K562 (cell line): ENCODE data around the gene PAN2. TPM values are rescaled to one million over a fixed set of nuclear protein-coding genes. Genes with fewer than 3 reads are reported as not detected.

Source experiments
- CBX5 ChIP-seq: IDR thresholded peaks from 2 replicates; pipeline ENCODE4 v1.6.1; 2014; ENCODE audit warnings: low read depth, borderline replicate concordance
- CREBBP ChIP-seq: IDR thresholded peaks from one replicate; pipeline ENCODE4 v1.6.1; 2012; ENCODE audit warnings: low read depth, mild to moderate bottlenecking, control low read depth, inconsistent platforms, low read length
- DNMT1 ChIP-seq: fragments of 450-650 bp; IDR thresholded peaks from 2 replicates; pipeline ENCODE4 v1.6.1; 2016; ENCODE audit warnings: antibody characterized with exemption, mild to moderate bottlenecking
- IFI16 ChIP-seq: fragments of 250-450 bp; sonication (Bioruptor Pico); IDR thresholded peaks from 2 replicates; pipeline ENCODE4 v2.1.2; 2022; ENCODE audit warnings: mild to moderate bottlenecking, inconsistent platforms
- LARP7 ChIP-seq: fragments of 450-650 bp; IDR thresholded peaks from 2 replicates; pipeline ENCODE4 v1.6.1; 2016
- MEF2A ChIP-seq: IDR thresholded peaks from 2 replicates; pipeline ENCODE4 v1.6.1; 2011; ENCODE audit warnings: low read depth, mild to moderate bottlenecking, low read length, moderate library complexity; ENCODE audit not compliant: control insufficient read depth
- NFXL1 ChIP-seq: fragments of 450-650 bp; formaldehyde crosslinking; IDR thresholded peaks from 2 replicates; pipeline ENCODE4 v1.4.0; 2021; ENCODE audit warnings: mild to moderate bottlenecking
- RBM17 ChIP-seq: fragments of 200-400 bp; formaldehyde crosslinking; IDR thresholded peaks from 2 replicates; pipeline ENCODE4 v1.6.1; 2017; ENCODE audit warnings: low read depth, mild to moderate bottlenecking, low read length, borderline replicate concordance
- RBM34 ChIP-seq: fragments of 200-400 bp; formaldehyde crosslinking; IDR thresholded peaks from 2 replicates; pipeline ENCODE4 v1.6.1; 2018; ENCODE audit warnings: low read length, borderline replicate concordance; ENCODE audit not compliant: insufficient read depth
- RBM39 ChIP-seq: fragments of 200-400 bp; formaldehyde crosslinking; optimal IDR thresholded peaks from 2 replicates; pipeline ENCODE3; 2018; ENCODE audit warnings: low read depth, low read length
- ZNF311 ChIP-seq: fragments of 250-450 bp; sonication (Bioruptor Pico); IDR thresholded peaks from 2 replicates; pipeline ENCODE4 v1.4.0; 2020; ENCODE audit warnings: mild to moderate bottlenecking, moderate library complexity
- ZNF347 ChIP-seq: fragments of 450-650 bp; formaldehyde crosslinking; IDR thresholded peaks from 2 replicates; pipeline ENCODE4 v1.4.0; 2020; ENCODE audit warnings: low read depth, mild to moderate bottlenecking, moderate library complexity
- ZNF586 ChIP-seq: fragments of 450-650 bp; formaldehyde crosslinking; conservative IDR thresholded peaks from 2 replicates; pipeline ENCODE4 v1.4.0; 2020; ENCODE audit warnings: mild to moderate bottlenecking, moderate library complexity
- polyA plus RNA-seq, 8 experiments: library from polyadenylated mRNA; depleted of rRNA in 4 of 8; stranded (reverse) in 5 of 8; unstranded in 3 of 8; fragments of >200 nt; fragmentation: Nextera tagmentation in 2 of 8; fragmentation: Illumina TruSeq in 1 of 8; extraction: Ambion mirVana in 2 of 8; extraction: Trizol in 1 of 8; gene quantifications; 2 replicates each; pipeline versions ENCODE4 v1.2.1 to v1.2.3, GENCODE V29; 2011 to 2014; ENCODE audit warnings: inconsistent platforms in 1 of 8, missing spikeins in 1 of 8
- total RNA-seq, 7 experiments: library from RNA; depleted of rRNA in 6 of 7; stranded (reverse); fragments of >200 nt in 6 of 7; fragmentation: Illumina TruSeq in 2 of 7; extraction: Trizol in 2 of 7; gene quantifications; 2 replicates each; pipeline versions ENCODE4 v1.2.1 to v1.2.3, GENCODE V29; 2011 to 2021; ENCODE audit warnings: low replicate concordance in 1 of 7
- TF ChIP-seq, protein P1 (sequence below): sonication (generic); formaldehyde crosslinking; IDR thresholded peaks from 2 replicates; pipeline ENCODE4 v1.8.0; 2022; ENCODE audit warnings: missing genetic modification reagents, mild to moderate bottlenecking, moderate library complexity, borderline replicate concordance
- TF ChIP-seq, protein P2 (sequence below): fragments of 150-350 bp; IDR thresholded peaks from 2 replicates; pipeline ENCODE4 v1.6.1; 2014; ENCODE audit warnings: low read depth, mild to moderate bottlenecking, low read length, borderline replicate concordance
- TF ChIP-seq, protein P3 (sequence below): fragments of 250-450 bp; sonication (Bioruptor Pico); IDR thresholded peaks from 2 replicates; pipeline ENCODE4 v1.8.0; 2021; ENCODE audit warnings: moderate library complexity, mild to moderate bottlenecking, inconsistent platforms
- TF ChIP-seq, protein P4 (sequence below): sonication (generic); formaldehyde crosslinking; IDR thresholded peaks from 2 replicates; pipeline ENCODE4 v1.8.1; 2022; ENCODE audit warnings: missing genetic modification reagents
- TF ChIP-seq, protein P5 (sequence below), 2 experiments: fragments of 450-650 bp in 1 of 2; sonication (generic) in 1 of 2; formaldehyde crosslinking in 1 of 2; IDR thresholded peaks in 1 of 2; conservative IDR thresholded peaks in 1 of 2; 2 replicates each; pipeline versions ENCODE4 v1.6.1 to v1.8.1; 2016 to 2023; ENCODE audit warnings: mild to moderate bottlenecking in 2 of 2, moderate library complexity in 2 of 2, inconsistent platforms in 1 of 2, missing genetic modification reagents in 1 of 2
- TF ChIP-seq, protein P6 (sequence below): fragments of 250-450 bp; sonication (Bioruptor Pico); IDR thresholded peaks from 2 replicates; pipeline ENCODE4 v1.8.0; 2022; ENCODE audit warnings: moderate library complexity, mild to moderate bottlenecking, inconsistent platforms

PAN2 gene
- total and polyA plus RNA-seq, 9 of the 15 experiments (the other 6 are each of a cell fraction or from before 2014, with no cell fraction given), result 15.0 to 66.1 (median 25.9) TPM

DNA sequence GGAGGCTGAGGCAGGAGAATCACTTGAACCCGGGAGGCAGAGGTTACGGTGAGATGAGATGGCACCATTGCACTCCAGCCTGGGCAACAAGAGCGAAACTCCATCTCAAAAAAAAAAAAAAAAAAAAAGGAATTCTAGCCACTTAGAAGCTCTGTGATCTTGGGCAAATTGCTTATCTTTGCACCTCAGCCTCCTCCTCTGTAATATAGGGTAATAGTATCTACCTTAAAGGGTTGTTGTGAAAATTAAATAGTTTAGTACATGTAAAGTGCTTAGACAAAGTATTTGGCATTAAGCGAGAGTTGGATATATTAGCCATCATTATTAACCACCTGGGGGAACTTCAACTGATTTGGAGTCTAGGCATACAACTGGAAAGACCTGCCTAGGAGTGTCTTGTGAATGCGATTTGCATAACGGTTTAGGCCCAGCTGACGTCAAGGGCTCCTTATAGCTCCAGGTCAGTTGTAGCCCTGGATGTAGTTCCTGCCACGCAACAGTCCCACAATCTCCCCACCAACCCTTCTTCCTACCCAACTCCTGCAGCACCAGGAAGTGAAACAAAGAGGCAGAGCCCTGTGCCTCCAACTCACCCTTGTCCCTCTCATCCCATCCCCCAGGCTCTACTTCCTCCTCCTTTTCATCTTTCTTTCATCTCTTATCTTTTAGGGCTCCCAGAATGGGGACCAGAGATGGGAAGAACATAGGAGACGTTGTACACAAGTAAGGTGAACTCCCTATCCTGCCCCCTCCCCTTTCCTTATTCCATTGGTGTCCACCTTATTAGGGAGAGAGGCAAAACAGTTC lies 2.8 kb upstream of the PAN2 start (continued):
- TF ChIP-seq, protein P1, sequence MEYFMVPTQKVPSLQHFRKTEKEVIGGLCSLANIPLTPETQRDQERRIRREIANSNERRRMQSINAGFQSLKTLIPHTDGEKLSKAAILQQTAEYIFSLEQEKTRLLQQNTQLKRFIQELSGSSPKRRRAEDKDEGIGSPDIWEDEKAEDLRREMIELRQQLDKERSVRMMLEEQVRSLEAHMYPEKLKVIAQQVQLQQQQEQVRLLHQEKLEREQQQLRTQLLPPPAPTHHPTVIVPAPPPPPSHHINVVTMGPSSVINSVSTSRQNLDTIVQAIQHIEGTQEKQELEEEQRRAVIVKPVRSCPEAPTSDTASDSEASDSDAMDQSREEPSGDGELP (CRISPR knock-in tag), result peak; percentile 63
- TF ChIP-seq CBX5 (no peak), ZNF586 (CRISPR knock-in tag) (no peak), NFXL1 (CRISPR knock-in tag) (no peak), DNMT1 (no peak), IFI16 (CRISPR knock-in tag) (no peak), RBM39 (no peak), RBM17 (no peak), CREBBP (no peak), MEF2A (peak; percentile 95), ZNF347 (CRISPR knock-in tag) (no peak), ZNF311 (CRISPR knock-in tag) (no peak), LARP7 (no peak), RBM34 (no peak)
- TF ChIP-seq, protein P2, sequence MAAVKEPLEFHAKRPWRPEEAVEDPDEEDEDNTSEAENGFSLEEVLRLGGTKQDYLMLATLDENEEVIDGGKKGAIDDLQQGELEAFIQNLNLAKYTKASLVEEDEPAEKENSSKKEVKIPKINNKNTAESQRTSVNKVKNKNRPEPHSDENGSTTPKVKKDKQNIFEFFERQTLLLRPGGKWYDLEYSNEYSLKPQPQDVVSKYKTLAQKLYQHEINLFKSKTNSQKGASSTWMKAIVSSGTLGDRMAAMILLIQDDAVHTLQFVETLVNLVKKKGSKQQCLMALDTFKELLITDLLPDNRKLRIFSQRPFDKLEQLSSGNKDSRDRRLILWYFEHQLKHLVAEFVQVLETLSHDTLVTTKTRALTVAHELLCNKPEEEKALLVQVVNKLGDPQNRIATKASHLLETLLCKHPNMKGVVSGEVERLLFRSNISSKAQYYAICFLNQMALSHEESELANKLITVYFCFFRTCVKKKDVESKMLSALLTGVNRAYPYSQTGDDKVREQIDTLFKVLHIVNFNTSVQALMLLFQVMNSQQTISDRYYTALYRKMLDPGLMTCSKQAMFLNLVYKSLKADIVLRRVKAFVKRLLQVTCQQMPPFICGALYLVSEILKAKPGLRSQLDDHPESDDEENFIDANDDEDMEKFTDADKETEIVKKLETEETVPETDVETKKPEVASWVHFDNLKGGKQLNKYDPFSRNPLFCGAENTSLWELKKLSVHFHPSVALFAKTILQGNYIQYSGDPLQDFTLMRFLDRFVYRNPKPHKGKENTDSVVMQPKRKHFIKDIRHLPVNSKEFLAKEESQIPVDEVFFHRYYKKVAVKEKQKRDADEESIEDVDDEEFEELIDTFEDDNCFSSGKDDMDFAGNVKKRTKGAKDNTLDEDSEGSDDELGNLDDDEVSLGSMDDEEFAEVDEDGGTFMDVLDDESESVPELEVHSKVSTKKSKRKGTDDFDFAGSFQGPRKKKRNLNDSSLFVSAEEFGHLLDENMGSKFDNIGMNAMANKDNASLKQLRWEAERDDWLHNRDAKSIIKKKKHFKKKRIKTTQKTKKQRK, result no peak
- TF ChIP-seq, protein P3, sequence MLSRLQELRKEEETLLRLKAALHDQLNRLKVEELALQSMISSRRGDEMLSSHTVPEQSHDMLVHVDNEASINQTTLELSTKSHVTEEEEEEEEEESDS (CRISPR knock-in tag), result no peak
- TF ChIP-seq, protein P4, sequence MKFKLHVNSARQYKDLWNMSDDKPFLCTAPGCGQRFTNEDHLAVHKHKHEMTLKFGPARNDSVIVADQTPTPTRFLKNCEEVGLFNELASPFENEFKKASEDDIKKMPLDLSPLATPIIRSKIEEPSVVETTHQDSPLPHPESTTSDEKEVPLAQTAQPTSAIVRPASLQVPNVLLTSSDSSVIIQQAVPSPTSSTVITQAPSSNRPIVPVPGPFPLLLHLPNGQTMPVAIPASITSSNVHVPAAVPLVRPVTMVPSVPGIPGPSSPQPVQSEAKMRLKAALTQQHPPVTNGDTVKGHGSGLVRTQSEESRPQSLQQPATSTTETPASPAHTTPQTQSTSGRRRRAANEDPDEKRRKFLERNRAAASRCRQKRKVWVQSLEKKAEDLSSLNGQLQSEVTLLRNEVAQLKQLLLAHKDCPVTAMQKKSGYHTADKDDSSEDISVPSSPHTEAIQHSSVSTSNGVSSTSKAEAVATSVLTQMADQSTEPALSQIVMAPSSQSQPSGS (CRISPR knock-in tag), result no peak; the same call in 1 of the 2 replicates
- TF ChIP-seq, protein P5, sequence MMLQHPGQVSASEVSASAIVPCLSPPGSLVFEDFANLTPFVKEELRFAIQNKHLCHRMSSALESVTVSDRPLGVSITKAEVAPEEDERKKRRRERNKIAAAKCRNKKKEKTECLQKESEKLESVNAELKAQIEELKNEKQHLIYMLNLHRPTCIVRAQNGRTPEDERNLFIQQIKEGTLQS (IDR thresholded peaks at IDR 0.05), result peak; percentile 82
- TF ChIP-seq, protein P5 (CRISPR knock-in tag; conservative IDR thresholded peaks at IDR 0.05), result no peak
- TF ChIP-seq, protein P6, sequence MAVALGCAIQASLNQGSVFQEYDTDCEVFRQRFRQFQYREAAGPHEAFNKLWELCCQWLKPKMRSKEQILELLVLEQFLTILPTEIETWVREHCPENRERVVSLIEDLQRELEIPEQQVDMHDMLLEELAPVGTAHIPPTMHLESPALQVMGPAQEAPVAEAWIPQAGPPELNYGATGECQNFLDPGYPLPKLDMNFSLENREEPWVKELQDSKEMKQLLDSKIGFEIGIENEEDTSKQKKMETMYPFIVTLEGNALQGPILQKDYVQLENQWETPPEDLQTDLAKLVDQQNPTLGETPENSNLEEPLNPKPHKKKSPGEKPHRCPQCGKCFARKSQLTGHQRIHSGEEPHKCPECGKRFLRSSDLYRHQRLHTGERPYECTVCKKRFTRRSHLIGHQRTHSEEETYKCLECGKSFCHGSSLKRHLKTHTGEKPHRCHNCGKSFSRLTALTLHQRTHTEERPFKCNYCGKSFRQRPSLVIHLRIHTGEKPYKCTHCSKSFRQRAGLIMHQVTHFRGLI, result no peak
